RWPE2 (cell line): ENCODE measurements around the gene SERPINA6.

Experiments used
- ATAC-seq: fragments of 200-7000 bp; cut with Tn5 transposase; 3 replicates; pipeline ENCODE4 v1.9.1; 2021; ENCODE audit warnings: low read depth
- DNase-seq: peaks from one replicate; pipeline ENCODE4 v3.0.0-alpha.2; 2020; ENCODE audit warnings: low spot score
- H3K27ac ChIP-seq: fragments of 450-650 bp; 2 replicates; pipeline ENCODE4 v1.5.1; 2017; ENCODE audit warnings: mild to moderate bottlenecking; ENCODE audit not compliant: poor library complexity, severe bottlenecking
- H3K27me3 ChIP-seq: fragments of 250-450 bp; sonication (Bioruptor Pico); 2 replicates; pipeline ENCODE4 v1.5.1; 2021; ENCODE audit warnings: mild to moderate bottlenecking, moderate library complexity; ENCODE audit not compliant: insufficient read depth, poor library complexity, severe bottlenecking
- H3K36me3 ChIP-seq: fragments of 250-450 bp; sonication (Bioruptor Pico); 2 replicates; pipeline ENCODE4 v1.5.1; 2020; ENCODE audit warnings: low read depth, mild to moderate bottlenecking, moderate library complexity
- H3K4me1 ChIP-seq: fragments of 250-450 bp; sonication (Bioruptor Pico); 2 replicates; pipeline ENCODE4 v1.5.1; 2021; ENCODE audit warnings: mild to moderate bottlenecking, moderate library complexity; ENCODE audit not compliant: insufficient read depth, poor library complexity, severe bottlenecking
- H3K4me3 ChIP-seq: fragments of 250-450 bp; sonication (Bioruptor Pico); 2 replicates; pipeline ENCODE4 v1.5.1; 2021; ENCODE audit warnings: mild to moderate bottlenecking, moderate library complexity; ENCODE audit not compliant: severe bottlenecking
- H3K9me3 ChIP-seq: fragments of 250-450 bp; sonication (Bioruptor Pico); 2 replicates; pipeline ENCODE4 v1.5.1; 2021; ENCODE audit warnings: mild to moderate bottlenecking, moderate library complexity; ENCODE audit not compliant: severe bottlenecking
- CTCF ChIP-seq: fragments of 450-650 bp; IDR thresholded peaks from one replicate; pipeline ENCODE4 v1.5.1; 2017; ENCODE audit warnings: mild to moderate bottlenecking, moderate library complexity; ENCODE audit not compliant: poor library complexity, severe bottlenecking

The SERPINA6 gene

GRCh38 chr14:94292872-94293577, 30.1 kb downstream of the SERPINA6 start, which contains the start of gene SERPINA10:
SERPINA10 (minus strand) TSS chr14:94293268; CDS start chr14:94290593, 2,675 bp downstream.
- DNase-seq (no peak), ATAC-seq (no peak)
- no peak within 1 kb of the TSS for H3K4me3 ChIP-seq
- no peaks in the 10 kb centered on the region for H3K27me3 ChIP-seq
- no peak for TF ChIP-seq CTCF
- no peaks in the 10 kb centered on the region for H3K9me3 ChIP-seq
- H3K27ac ChIP-seq = no peak within 1 kb of the TSS
- no peaks in the 10 kb centered on the region for H3K36me3 ChIP-seq
- H3K4me1 ChIP-seq = no peaks in the 10 kb centered on the region

GRCh38 chr14:94292526-94292871, 30.6 kb downstream of the SERPINA6 start:
- no peaks in the 10 kb centered on the region for H3K9me3 ChIP-seq
- no peaks in the 10 kb centered on the region for H3K27me3 ChIP-seq
- DNase-seq = no peak
- H3K4me3 ChIP-seq = no peak overlapping the region
- H3K27ac ChIP-seq = no peak overlapping the region
- TF ChIP-seq CTCF = no peak
- H3K36me3 ChIP-seq = no peaks in the 10 kb centered on the region
- no peaks in the 10 kb centered on the region for H3K4me1 ChIP-seq
- ATAC-seq = no peak

GRCh38 chr14:94291906-94292525, 31.1 kb downstream of the SERPINA6 start:
- H3K27ac ChIP-seq = no peak overlapping the region
- no peak for TF ChIP-seq CTCF
- no peak for ATAC-seq
- H3K9me3 ChIP-seq = no peaks in the 10 kb centered on the region
- DNase-seq = no peak
- H3K36me3 ChIP-seq = no peaks in the 10 kb centered on the region
- H3K4me1 ChIP-seq = no peaks in the 10 kb centered on the region
- no peaks in the 10 kb centered on the region for H3K27me3 ChIP-seq
- no peak overlapping the region for H3K4me3 ChIP-seq

GRCh38 chr14:94291159-94291905, 31.8 kb downstream of the SERPINA6 start:
- Histone ChIP-seq H3K4me3 (no peak overlapping the region), H3K36me3 (no peaks in the 10 kb centered on the region), H3K4me1 (no peaks in the 10 kb centered on the region), H3K27me3 (no peaks in the 10 kb centered on the region), H3K27ac (no peak overlapping the region), H3K9me3 (no peaks in the 10 kb centered on the region)
- ATAC-seq (no peak), DNase-seq (no peak)
- TF ChIP-seq CTCF = no peak
